Liver (tissue), 3 donors: ENCODE results near the gene HDAC5.

Experiments used
- CTCF ChIP-seq: fragments of 150-350 bp; IDR thresholded peaks from 2 replicates; pipeline ENCODE4 v1.5.1; 2017; ENCODE audit warnings: improper control_type of control experiment, low read depth, low read length; ENCODE audit not compliant: missing input control
- EGR1 ChIP-seq, 2 donors: IDR thresholded peaks; 2 replicates each; pipeline ENCODE4 v1.6.1; 2016 to 2018; ENCODE audit warnings: antibody characterized with exemption in 2 of 2, low read depth in 2 of 2
- FOXA2 ChIP-seq: IDR thresholded peaks from 2 replicates; pipeline ENCODE4 v1.6.1; 2016; ENCODE audit warnings: antibody characterized with exemption
- JUND ChIP-seq, 2 donors: IDR thresholded peaks; 2 replicates each; pipeline ENCODE4 v1.6.1; 2016; ENCODE audit warnings: antibody characterized with exemption in 2 of 2
- MAX ChIP-seq: IDR thresholded peaks from 2 replicates; pipeline ENCODE4 v1.6.1; 2016; ENCODE audit warnings: antibody characterized with exemption
- REST ChIP-seq: IDR thresholded peaks from 2 replicates; pipeline ENCODE4 v1.6.1; 2016; ENCODE audit warnings: antibody characterized with exemption, mild to moderate bottlenecking
- RXRA ChIP-seq, 2 donors: IDR thresholded peaks; 2 replicates each; pipeline ENCODE4 v1.6.1; 2017 to 2018; ENCODE audit warnings: antibody characterized with exemption in 2 of 2, mild to moderate bottlenecking in 1 of 2
- TAF1 ChIP-seq: conservative IDR thresholded peaks from 2 replicates; pipeline ENCODE4 v1.6.1; 2016; ENCODE audit warnings: antibody characterized with exemption, mild to moderate bottlenecking
- YY1 ChIP-seq: IDR thresholded peaks from 2 replicates; pipeline ENCODE4 v1.6.1; 2016; ENCODE audit warnings: antibody characterized with exemption, mild to moderate bottlenecking
- donor health status: healthy.
- donor health status: healthy.

GRCh38 chr17:44112284-44113280 lies 10.9 kb downstream of the HDAC5 start:
- TF ChIP-seq CTCF (no peak), RXRA (IDR thresholded peaks at IDR 0.05) (no peak), FOXA2 (no peak), EGR1 (IDR thresholded peaks at IDR 0.05; ENCODE audit: low read depth in 2 of 2) (no peak), YY1 (no peak), REST (no peak), TAF1 (no peak), JUND (IDR thresholded peaks at IDR 0.05) (no peak), MAX (no peak)
